Central memory CD4-positive, alpha-beta T cell (primary cell): ENCODE results near the gene COL24A1.
"Not testable (repeated sequence)": the region's sequence is repeated elsewhere in the genome, so short reads cannot be mapped to it uniquely, and the experiment has no call there.

Experiments used
- DNase-seq: peaks from one replicate; pipeline ENCODE4 v3.0.0; 2022

The COL24A1 gene

GRCh38 chr1:86152887-86153286 is 3.7 kb downstream of the COL24A1 start:
- DNase-seq, result no peak

- no peak for DNase-seq
Measured at GRCh38 chr1:86151427-86151826, 5.1 kb downstream of the COL24A1 start.

GRCh38 chr1:86150553-86151055 is 6.0 kb downstream of the COL24A1 start:
- no peak for DNase-seq

GRCh38 chr1:86149591-86149990 is 7.0 kb downstream of the COL24A1 start:
- no peak for DNase-seq

GRCh38 chr1:86147755-86148154 is 8.8 kb downstream of the COL24A1 start:
- DNase-seq, result no peak

GRCh38 chr1:86146566-86146965 is 10.0 kb downstream of the COL24A1 start:
- no peak for DNase-seq

GRCh38 chr1:86140281-86140880 is 16.2 kb downstream of the COL24A1 start:
- DNase-seq, result no peak

- DNase-seq, result no peak
Measured at GRCh38 chr1:86138746-86139145, 17.8 kb downstream of the COL24A1 start.

- no peak for DNase-seq
Measured at GRCh38 chr1:86137436-86137835, 19.1 kb downstream of the COL24A1 start.

- no peak for DNase-seq
Measured at GRCh38 chr1:86119214-86119764, 37.3 kb downstream of the COL24A1 start.

GRCh38 chr1:86114816-86115400 is 41.7 kb downstream of the COL24A1 start:
- DNase-seq, result no peak

GRCh38 chr1:86114236-86114635 is 42.3 kb downstream of the COL24A1 start:
- DNase-seq, result no peak

- not testable (repeated sequence) for DNase-seq
Measured at GRCh38 chr1:86111590-86111989, 45.0 kb downstream of the COL24A1 start.

GRCh38 chr1:86110451-86111129 is 46.0 kb downstream of the COL24A1 start:
- no peak for DNase-seq

GRCh38 chr1:86105533-86105866 is 51.1 kb downstream of the COL24A1 start:
- DNase-seq, result no peak

- DNase-seq, result no peak
Measured at GRCh38 chr1:86104606-86105532, 51.7 kb downstream of the COL24A1 start.

GRCh38 chr1:86101616-86102015 is 55.0 kb downstream of the COL24A1 start:
- no peak for DNase-seq

GRCh38 chr1:86100401-86100800 is 56.2 kb downstream of the COL24A1 start:
- DNase-seq, result no peak

- DNase-seq, result no peak
Measured at GRCh38 chr1:86089765-86090164, 66.8 kb downstream of the COL24A1 start.

GRCh38 chr1:86085741-86086409 is 70.7 kb downstream of the COL24A1 start:
- DNase-seq, result no peak

GRCh38 chr1:86084998-86085397 is 71.6 kb downstream of the COL24A1 start:
- DNase-seq, result no peak

- DNase-seq, result no peak
Measured at GRCh38 chr1:86082183-86082582, 74.4 kb downstream of the COL24A1 start.
